Limb (tissue), 2 donors: ENCODE results near the gene FAM98B.

Experiments used
- DNase-seq, 2 donors: peaks; one replicate each; pipeline ENCODE4 v3.0.0-alpha.2; 2016; ENCODE audit errors: extremely low spot score in 2 of 2

Gene FAM98B

DNA sequence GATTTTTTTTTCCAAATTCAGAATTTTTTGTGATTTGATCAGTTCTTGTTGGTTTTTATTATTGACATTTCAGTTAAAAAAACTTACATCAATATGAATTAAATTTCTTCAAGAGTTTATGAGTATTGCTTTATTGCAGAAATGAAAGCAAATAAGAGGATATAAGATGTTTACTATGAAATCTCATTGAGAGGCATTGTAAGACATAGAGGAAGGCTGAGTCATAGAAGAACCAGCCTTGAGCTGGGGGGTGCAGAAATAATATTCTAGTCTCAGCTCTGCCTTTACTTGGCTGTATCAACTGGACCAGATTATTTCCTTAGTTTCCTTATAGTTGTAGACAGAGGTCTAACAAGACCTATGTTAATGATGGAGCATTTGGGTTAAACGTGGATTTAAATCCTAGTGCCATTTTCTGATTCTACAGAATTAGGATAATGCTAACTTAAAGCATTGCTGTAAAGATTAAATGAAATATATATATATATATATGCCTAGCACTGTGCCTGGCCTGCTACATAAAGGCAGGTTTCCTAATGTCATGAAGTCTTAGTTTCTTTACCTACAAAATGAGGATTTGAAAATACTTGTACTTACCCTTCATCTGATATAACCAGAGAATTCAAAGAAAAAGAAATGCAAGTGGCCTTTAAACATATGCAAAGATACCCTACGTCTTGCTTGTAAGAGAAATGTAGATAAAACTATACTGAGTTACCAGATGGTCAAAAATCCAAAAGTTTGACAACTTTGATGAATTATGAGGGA lies 7.3 kb downstream of the FAM98B start:
- no peak for DNase-seq

DNA sequence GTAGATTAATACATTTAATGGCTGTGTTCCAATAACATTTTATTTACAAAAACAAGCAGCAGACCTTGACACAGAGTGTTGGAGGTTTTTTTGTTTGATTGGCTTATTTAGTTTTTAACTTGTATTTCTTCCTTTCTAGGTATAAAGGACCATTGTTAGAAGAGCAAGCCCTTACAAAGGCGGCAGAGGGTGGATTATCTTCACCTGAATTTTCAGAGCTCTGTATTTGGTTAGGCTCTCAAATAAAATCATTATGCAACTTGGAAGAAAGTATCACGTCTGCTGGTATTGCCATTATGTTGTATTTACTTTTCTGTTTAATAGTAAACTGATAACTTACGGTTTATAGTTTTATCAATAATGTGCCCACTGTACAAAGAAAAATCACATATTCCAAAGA lies 10.0 kb downstream of the FAM98B start:
- no peak for DNase-seq

DNA sequence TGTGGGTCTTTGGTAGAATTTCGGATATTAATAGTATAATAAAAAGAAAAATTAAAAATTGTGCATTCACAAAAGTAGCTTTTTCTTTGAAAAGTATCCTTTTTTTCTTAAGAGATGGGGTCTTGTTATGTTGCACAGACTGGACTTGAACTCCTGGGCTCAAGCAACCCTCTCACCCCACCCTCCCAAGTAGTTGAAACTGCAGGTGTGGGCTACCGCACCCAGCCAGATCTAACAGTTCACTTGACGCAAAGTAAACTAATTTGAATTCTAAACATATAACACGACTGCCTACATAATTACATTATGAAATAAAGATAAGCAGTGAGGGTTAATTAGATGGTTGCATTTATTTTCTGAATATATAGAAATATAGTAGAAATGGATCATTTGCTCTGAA lies 10.7 kb downstream of the FAM98B start:
- DNase-seq = no peak

DNA sequence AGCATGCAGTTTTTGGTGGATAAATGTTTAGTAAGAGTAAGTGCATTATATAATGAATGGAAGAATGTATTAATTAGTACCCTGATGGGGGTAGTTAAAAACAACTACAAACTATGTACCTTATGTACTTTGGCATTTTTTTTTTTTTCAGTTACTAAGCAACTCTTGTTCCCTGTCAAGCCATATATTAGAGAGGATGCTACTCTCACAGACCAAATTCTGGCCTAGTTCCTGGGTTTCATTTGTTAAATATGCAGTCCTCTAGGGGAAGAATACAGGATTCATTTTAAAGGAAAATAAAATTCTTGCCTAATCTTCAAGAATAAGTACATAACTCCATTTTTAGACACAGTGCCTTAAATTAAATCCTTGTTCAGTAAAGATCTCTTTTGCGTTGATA lies 16.9 kb downstream of the FAM98B start:
- peak in 1 of 2 donors; percentile 4 for DNase-seq

DNA sequence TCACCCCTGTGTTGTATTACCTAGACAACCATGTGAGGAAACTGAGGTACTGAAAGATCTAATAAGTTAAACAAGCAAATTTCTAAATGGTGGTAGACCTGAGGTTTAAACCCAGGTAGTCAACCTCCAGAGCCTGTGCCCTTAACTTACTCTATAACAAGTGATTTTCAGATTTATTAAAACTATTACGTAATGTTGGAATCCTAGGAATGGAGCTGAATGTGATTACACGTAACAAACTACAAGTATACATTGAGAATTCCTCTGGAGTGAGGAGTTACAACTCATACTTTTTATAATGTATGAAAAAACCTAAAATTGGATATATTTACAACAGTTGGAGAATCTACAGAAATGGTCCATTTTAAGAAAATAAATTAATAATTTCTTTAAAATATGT lies 18.0 kb downstream of the FAM98B start:
- DNase-seq = no peak

DNA sequence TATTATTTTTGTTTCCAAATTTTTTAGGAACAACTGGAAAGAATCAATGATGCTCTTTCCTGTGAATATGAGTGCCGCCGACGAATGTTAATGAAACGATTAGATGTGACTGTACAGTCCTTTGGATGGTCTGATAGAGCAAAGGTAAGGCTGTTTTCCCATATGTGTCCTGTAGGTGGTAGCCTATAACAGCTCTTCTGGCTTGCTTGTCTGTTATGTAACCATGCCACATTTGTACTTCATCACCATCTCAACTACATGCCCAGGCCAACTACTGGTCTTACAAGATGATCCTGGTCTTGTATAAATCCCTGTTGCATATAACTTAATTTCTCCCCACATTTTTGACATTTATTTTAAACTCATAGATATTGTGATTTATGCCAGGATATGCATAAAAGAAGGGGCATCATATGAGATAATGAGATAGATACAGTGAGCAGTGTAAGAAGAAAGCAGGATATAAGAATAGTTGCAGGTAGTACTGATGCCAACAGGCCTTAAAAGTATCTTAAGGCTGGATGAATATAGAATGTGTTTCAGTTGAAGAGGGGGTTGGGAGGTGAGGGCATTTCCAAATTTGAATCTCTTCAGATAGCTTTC lies 20.3 kb downstream of the FAM98B start:
- DNase-seq = peak in 1 of 2 donors; percentile 37

DNA sequence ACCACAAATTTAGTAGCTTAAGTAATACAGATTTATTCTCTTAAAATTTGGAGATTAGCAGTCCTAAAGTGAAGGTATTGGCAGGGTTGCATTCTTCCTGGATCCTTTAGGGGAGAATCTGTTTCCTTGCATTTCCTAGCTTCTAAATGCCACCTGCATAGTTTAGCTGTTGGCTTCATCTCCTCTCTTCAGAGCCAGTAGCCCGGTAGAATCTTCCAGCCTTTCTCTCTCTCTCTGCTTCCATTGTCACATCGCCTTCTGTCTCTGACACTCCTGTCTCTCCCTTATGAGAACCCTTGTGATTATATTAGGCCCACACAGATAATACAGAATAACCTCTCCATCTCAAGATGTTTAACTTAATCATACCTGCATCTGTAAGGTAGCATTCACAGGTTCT lies 21.4 kb downstream of the FAM98B start:
- DNase-seq = no peak

DNA sequence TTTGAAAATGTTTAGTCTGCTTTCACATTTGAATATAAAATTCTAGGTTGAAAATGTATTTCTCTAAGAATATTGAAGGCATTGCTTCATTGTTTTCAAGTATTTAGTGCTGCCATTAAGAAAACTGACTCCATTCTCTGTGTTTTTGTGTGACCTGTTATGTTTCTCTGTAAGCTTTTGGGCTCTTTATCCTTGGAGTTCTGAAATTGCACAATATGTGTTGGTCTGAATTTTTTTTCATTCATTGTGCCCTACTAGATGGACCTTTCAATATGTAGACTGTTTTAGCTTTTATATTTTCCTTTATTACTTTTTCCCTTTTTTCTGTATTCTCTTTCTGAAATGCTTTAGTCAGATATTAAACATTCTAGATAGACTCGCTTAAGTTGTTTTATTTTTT lies 22.2 kb downstream of the FAM98B start:
- no peak for DNase-seq

DNA sequence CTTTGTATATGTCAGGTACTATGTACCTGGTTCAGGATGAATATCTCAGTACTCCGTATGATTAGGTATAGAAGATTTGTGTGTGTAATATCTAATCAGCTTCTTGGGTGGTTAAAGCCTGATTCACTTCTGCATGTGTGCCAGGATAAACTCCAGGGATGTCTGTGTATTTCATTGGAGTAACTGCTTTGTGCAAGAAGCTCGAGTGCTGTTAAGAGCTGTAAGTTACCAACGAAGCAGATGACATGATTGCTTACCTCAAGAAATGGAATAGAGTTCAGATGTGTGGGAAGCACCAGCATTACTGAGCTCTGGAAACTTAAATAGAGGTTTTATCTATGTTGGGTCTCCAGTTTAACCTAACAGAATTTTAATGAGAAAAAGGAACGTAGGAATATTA lies 23.7 kb downstream of the FAM98B start:
- no peak for DNase-seq

DNA sequence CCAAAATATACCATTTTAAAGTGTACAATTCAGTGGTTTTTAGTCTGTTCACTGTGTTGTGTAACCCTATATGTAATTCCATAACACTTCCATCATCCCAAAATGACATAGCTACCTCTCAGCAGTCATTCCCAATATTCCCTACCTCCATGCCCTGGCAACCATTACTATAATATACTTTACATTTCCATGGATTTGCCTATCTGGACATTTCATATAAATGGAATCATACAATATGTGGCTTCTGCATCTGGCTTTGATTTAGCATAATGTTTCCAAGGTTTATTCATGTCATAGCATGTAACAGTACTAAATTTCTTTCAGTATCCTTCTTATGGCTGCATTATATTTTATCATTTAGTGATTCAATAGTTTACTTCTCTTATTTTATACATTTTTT lies 25.3 kb downstream of the FAM98B start:
- no peak for DNase-seq

DNA sequence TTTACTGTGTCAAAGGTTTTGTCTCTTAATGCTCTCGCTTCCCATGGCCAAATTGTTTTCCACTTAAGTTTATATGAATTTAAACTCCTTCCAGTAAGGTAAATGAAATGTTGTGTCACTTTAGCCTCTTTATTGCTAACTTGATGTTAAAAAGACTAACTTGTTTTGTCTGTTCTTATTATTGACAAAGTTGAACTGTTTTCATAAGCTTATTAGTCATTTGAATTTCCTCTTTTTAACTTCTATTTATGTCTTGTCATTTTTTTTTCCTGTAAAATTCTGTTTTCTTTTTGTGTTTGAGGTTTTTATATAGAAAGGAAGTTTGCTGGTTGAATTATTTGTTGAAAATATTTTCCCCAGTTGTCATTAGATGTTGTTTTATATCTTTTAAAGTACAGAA lies 25.8 kb downstream of the FAM98B start:
- DNase-seq = no peak

DNA sequence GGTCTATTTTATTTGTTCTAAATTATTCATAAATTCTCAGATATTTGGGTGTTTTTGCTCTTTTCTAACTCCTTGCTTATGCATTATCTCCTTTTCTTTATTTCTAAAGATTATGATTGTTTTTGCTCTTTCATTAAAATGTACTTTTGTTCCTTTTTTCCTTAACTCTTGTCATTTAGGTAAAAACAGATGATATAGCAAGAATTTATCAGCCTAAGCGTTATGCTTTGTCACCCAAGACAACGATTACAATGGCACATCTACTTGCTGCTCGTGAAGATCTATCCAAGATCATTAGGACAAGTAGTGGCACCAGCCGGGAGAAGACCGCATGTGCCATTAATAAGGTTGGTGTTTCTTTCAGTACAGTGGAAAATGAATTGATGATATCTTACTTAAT lies 27.2 kb downstream of the FAM98B start:
- DNase-seq = no peak

DNA sequence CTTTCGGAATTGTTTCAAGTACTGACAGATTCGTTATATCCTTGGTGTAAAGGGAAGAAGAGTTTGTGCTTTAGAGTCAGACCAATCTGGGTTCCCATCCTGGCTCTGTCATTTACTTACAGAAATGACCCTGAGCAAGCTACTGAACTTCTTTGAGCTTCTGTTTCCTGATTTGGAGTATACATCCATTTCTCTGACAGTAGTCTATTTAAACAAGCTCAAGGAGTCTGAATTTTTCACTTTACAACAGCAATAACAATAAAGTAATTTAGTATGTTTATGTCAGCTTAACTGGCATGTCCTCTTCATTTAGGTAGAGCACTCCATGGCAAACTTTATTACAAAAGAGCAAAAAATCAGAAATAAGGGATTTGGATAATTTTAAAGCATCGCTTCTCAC lies 27.8 kb downstream of the FAM98B start:
- no peak for DNase-seq

DNA sequence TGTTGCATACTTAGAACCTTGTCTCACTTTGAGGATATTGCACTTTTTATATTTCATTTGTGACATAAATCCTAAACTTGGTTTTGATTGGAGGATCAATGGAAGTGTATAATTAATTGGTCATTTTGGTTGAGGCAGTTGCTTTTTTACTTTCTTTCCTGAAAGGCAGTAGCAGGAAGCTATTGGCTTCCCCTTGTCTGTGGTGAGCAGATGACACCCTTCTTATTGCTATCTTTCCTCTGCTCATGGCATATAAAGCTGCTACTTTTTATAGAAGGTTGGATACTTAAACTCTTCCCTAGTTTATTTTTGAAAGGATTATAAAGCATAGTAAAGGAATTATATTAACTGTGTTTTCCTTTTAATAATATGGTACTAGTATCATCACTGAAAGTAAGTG lies 28.6 kb downstream of the FAM98B start:
- DNase-seq = no peak

DNA sequence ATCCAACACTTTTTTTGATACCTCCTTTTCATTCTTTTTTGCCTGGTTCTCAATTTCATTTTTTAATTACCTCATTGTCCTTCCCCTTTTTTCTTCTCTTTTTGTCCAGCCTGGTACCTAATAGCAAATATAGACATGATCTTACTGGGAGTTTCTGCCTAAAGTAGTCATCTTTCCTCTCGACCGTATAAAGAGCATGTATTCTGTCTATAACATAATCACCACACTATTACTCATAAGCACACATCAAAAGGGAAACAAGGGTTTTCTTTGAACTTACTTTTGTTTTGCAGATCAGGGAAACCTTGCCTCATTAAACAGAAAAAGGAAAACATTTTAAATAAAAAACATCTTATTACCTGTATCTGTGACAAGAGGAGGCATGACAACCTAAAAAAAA lies 33.0 kb downstream of the FAM98B start:
- DNase-seq = no peak

DNA sequence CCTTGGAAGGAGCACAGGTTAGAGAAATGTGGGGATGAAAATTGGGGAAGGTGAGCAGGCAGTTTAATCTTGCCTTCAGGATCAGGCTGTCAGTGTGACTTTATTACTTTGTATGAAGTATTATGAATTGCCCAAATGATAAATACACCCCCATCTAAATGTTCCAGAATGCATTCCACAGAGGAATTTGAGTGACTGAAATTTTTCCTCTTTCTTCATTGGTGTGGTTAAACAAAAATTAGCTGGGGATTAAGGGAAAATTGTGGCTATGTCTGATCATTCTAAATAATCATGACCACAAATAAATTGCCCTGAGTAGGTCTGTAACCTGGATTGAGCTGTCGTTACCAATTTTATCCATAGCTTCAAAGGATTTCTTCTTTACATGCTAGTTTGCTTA lies 33.5 kb downstream of the FAM98B start:
- no peak for DNase-seq

DNA sequence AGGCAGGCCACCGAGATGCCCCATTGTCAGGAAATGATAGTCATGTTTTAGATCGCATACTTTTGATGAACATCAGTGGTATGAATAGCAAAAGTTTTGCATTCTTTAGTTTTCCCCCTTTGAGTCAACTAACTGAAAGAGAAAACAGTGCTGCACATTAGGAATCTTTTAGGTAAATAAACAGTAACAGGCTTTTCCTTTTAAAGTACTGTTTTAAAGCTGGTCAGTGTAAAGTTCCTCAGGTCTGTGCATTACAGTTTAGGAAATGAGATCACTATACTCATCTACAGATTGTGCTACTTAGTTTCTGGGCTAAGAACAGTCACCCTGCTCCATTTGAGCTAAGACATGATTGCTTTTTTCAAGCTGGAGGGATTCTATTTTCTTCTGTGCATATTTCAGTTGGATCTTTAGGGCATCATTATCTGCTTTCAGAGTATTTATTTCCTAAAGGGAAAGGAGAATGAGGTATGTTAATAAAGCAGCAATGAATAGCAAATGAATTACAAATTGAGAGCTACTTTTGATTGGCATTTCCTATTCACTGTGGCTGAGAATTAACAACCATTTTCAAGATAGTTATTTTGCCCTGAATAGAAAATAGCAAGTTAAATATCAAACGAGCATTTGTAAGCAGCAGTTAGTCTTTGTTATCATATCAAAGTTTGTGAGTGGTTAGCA lies 36.5 kb downstream of the FAM98B start:
- no peak for DNase-seq

DNA sequence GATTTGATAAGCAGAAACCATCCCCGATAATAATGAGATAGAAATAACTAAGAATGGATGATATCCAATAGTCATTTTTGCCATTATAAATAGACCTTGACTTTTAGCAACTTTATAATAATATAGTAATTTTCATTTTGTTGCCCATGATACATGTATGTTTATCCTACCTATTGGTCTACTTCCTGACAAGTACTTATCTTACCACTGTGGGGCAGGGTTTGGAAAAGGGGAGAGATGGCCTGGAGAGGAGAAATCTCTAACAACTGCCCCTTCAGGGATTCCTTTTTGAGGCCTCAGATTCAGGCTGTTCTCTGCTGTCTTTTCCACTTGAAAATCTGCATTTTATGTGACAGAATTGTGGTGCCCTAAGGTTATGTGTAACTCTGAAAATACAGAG lies 42.2 kb downstream of the FAM98B start:
- DNase-seq = no peak

DNA sequence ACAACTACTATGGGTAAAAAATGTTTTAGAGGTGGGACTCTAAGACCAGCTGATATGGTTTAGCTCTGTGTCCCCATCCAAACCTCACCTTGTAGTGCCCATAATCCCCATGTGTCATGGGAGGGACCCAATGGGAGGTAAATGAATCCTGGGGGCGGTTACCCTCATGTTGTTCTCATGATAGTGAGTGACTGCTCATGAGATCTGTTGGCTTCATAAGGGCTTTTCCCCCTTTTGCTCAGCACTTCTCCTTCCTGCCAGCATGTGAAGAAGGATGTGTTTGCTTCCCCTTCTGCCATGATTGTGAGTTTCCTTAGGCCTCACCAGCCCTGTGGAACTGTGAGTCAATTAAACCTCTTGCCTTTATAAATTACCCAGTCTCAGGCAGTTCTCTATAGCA lies 45.7 kb downstream of the FAM98B start:
- DNase-seq = no peak

DNA sequence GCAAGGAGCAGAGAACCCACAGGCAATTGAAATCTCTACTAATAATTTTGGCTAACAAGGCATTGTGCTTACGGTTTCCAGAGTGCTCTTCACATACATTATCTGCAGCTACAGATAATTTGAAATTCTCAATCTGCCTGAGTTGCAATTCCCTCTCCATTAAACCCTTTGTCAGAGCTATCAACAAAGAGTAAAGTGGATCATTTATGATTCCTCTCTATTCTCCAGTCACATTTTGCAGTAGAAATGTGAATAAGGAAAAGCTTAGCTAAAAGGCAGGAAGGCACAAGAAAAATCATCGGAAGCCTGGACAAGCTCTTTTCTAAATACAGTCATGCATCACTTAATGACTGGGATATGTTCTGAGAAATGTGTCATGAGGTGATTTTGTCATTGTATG lies 49.6 kb downstream of the FAM98B start:
- no peak for DNase-seq

DNA sequence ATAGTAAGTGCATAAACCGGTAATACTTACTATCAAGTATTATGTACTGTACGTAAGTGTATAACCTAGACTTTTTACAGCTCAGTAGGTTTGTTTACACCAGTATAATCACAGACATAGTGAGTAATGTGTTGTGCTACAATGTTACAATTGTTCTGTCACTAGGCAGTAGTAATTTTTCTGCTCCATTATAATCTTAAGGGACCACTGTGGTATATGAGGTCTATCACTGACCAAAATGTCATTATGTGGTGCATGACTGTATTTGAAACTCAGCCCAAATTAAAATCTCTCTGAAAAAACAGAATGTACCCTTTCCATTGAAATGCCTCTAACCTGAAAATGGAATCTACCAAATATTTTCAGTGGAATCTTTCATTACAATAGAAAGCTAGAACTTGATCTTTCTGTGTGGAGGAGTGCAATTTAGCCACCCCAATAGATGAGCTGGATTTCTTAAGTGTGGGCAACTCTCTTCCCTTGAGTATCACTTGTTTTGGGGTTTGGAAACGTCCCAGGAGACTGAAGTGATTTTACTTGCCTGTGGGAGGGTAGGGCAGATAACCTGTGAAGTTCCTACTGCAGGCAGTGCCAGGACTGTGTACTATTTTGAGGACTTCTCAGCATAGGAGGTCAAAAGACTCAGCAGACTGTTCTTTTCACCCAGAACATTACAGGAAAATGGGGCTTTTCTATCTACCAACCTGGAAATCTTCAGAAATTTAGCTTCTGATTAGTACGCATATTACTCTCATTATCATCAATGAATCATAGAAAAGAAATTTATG lies 50.9 kb downstream of the FAM98B start:
- no peak for DNase-seq

DNA sequence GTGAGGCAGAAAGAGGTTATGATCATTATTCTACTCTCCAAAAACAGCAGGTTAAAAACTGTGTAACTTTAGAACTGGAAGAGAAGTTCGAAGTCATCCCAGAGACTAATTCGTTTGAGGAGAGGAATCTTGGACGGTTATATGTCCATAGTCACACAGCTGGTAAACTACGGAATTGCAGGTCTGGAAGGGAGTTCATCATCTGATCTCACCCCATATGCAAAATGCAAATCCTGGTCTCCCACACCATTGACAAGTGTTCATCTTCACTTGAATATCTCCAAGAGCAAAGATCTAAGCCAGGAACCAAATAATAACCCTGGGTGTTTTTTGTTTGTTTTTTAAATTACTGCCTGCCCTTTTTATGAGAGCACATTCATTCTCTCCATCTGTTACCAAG lies 53.1 kb downstream of the FAM98B start:
- DNase-seq = no peak
